ENCODE measurements around the gene HDAC7.
A peak's percentile ranks its signal among the peaks of the same experiment; 100 is the strongest.

Gene HDAC7

DNA sequence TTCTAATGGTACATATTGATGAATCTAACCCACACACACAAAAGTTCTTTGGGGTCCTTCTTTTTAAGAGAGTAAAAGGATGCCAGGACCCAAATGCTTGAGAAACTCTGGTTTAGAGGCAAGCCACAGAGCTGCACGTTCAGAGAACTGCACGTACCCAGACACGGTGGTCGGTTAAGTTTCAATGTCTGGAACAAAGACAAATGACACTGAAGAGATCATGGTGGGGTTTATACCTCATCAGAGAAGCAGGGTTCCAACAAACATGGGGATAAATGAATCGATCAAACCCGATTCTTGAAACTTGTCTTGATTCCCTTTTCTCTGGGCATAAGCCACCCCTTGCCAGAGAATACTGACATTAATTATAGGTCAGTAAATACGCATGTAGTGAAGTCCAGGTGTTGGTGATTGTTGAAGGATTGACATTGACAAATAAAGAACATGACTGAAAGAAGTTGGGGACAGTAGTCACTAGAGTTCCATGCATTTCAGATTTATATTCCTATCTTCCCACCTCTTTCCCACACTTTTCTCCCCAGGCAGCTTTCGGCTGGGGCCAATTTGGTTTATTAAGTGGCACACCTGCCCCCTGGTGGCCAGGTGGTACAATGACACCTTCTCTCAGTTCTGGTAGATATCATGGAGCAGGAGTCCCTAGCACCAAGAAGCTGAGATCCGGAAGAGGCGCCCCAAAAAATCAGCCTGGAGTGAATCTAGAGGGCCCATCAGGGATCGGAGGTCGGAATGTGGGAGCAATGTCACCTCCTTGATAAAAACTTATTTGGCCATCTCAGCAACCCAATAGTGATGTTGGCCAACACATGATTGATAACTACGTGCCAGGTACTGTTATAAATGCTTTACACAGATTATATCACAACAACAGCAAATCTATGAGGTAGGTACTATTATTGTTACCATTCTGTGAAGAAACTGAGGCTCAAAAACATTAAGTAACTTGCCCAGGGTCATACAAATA, 17.8 kb upstream of the HDAC7 start:
- TF ChIP-seq, protein P1, sequence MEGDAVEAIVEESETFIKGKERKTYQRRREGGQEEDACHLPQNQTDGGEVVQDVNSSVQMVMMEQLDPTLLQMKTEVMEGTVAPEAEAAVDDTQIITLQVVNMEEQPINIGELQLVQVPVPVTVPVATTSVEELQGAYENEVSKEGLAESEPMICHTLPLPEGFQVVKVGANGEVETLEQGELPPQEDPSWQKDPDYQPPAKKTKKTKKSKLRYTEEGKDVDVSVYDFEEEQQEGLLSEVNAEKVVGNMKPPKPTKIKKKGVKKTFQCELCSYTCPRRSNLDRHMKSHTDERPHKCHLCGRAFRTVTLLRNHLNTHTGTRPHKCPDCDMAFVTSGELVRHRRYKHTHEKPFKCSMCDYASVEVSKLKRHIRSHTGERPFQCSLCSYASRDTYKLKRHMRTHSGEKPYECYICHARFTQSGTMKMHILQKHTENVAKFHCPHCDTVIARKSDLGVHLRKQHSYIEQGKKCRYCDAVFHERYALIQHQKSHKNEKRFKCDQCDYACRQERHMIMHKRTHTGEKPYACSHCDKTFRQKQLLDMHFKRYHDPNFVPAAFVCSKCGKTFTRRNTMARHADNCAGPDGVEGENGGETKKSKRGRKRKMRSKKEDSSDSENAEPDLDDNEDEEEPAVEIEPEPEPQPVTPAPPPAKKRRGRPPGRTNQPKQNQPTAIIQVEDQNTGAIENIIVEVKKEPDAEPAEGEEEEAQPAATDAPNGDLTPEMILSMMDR (IDR thresholded peaks at IDR 0.05; ENCODE audit: insufficient read depth, low read length, poor library complexity, severe bottlenecking) = peak; percentile 72
- no peaks in the 10 kb centered on the region for H3K36me3 ChIP-seq (ENCODE audit: control insufficient read depth, insufficient read depth, low read length)
- no peak overlapping the region for H3K4me3 ChIP-seq (replicated peaks; ENCODE audit: low read depth, low read length)
- H3K27me3 ChIP-seq (replicated peaks; ENCODE audit: control insufficient read depth, insufficient read depth, low read length) = peaks cover 1% of the 10 kb centered on the region; the same call in 1 of the 2 replicates
- DNase-seq (ENCODE audit: extremely low read depth, insufficient read length) = no peak

DNA sequence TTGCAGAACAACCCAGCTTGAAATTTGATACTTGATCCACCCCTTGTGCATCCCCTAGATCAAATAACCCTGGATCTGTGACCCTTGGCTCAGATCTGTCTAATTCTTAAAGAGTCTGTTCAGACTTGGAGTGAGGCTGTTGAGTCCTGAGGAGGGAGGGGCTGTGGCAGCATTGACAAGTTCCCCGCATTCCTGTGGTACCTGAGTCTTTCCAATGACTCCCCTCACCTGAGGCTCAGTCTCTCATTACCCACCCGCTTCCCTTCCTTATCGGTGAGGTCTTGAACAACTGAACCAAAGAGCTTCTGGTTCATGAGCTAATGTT, 16.1 kb upstream of the HDAC7 start:
- TF ChIP-seq, protein P1 (IDR thresholded peaks at IDR 0.05; ENCODE audit: insufficient read depth, low read length, poor library complexity, severe bottlenecking) = no peak
- DNase-seq (ENCODE audit: extremely low read depth, insufficient read length) = no peak

DNA sequence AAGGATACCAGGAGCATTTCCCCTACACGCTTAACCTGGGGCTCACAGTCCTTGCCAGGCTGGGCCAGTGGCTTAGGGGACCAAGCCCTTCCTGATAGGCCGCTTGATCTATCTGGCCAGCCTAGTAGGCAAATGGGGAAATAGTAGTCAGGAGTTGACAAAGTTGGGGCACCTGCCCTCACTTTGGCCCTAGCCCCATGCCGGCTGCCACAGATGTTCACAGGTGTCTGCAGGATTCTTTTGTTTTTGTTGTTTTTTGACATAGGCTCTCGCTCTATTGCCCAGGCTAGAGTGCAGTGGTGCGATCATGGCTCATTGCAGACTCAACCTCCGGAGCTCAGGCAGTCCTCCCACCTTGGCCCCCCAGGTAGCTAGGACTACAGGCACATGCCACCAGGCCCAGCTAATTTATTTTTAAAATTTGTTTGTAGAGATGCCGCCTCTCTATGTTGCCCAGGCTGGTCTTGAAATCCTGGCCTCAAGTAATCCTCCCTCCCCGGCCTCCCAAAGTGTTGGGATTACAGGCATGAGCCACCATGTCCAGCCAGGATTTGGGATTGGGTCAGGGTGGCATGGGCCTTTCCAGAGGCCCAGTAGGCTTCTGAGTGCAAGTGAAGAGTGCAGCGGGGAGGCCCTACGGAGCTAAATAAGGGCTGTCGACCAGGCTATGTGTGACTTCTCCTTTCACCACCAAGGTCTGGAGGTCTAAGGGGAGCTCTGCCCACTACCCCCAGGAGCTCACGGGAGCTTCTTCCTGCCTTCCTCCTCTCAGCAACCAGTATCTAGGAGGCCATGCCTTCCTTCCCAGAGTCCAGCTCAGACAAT, 15.5 kb upstream of the HDAC7 start:
- DNase-seq (ENCODE audit: extremely low read depth, insufficient read length) = no peak
- Histone ChIP-seq H3K4me3 (replicated peaks; ENCODE audit: low read depth, low read length) (no peak overlapping the region), H3K36me3 (ENCODE audit: control insufficient read depth, insufficient read depth, low read length) (no peaks in the 10 kb centered on the region), H3K27me3 (replicated peaks; ENCODE audit: control insufficient read depth, insufficient read depth, low read length) (peaks cover 1% of the 10 kb centered on the region; the same call in 1 of the 2 replicates)
- TF ChIP-seq, protein P1 (IDR thresholded peaks at IDR 0.05; ENCODE audit: insufficient read depth, low read length, poor library complexity, severe bottlenecking) = no peak

More for the DNA sequence above, 16.1 kb upstream of the HDAC7 start:
- peaks cover 1% of the 10 kb centered on the region; the same call in 1 of the 2 replicates for H3K27me3 ChIP-seq (replicated peaks; ENCODE audit: control insufficient read depth, insufficient read depth, low read length)
- no peak overlapping the region for H3K4me3 ChIP-seq (replicated peaks; ENCODE audit: low read depth, low read length)
- H3K36me3 ChIP-seq (ENCODE audit: control insufficient read depth, insufficient read depth, low read length) = no peaks in the 10 kb centered on the region

DNA sequence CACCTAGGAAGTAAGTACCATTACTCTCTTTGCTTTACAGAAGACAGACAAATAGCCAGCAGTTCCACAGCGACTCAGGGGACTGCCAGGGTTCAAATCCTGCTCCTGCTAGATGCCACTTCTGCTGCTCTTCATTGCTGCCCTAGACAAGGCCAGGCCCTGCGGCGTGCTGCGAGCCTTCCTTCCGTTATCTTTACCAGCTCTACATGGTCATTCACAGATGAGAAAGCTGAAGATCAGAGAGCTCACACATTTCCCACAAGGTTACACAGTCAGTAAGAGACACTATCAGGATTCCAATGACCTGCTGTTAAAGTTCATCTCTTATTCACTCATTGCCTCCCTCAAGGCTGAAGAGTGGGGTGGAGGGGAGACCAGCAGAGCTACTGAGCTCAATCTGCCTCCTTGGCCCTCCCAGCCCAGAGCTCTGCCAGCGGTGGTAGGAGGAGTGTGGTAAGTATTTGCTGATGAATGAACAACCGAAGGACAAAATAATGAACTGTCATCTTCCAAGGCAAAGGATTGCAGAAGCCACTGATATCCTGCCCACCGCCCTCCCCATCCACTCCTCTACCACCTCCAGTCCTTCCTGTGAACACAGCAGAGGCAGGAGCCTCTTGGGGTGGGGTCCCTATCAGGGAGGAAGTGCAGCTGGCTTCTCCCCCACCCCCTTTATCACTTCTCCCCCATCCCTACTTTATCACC, 14.6 kb upstream of the HDAC7 start:
- TF ChIP-seq, protein P1 (IDR thresholded peaks at IDR 0.05; ENCODE audit: insufficient read depth, low read length, poor library complexity, severe bottlenecking) = no peak
- Histone ChIP-seq H3K4me3 (replicated peaks; ENCODE audit: low read depth, low read length) (no peak overlapping the region), H3K36me3 (ENCODE audit: control insufficient read depth, insufficient read depth, low read length) (no peaks in the 10 kb centered on the region), H3K27me3 (replicated peaks; ENCODE audit: control insufficient read depth, insufficient read depth, low read length) (no peaks in the 10 kb centered on the region; the same call in 1 of the 2 replicates)
- DNase-seq (ENCODE audit: extremely low read depth, insufficient read length) = no peak

DNA sequence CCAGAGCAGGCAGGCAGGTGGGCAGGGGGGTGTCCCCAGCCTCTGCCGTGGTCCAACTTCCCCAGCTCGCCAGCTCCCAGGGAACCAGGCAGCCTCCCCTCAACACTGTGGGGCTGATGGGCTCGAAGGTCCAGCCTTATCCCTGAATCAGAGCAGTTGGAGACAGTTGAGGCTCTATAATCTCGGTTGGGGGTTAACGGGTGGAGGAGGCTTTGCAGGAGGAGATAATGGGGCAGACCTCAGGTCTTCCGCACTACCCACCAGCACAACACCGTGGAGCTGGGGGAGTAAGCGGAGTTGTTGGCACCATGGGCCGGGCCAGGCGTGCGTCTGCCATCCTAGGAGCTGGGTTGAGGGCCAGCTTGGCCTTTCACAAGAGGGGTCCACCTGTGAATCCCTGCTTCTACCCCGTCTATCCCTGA, 13.9 kb upstream of the HDAC7 start:
- Histone ChIP-seq H3K36me3 (ENCODE audit: control insufficient read depth, insufficient read depth, low read length) (no peaks in the 10 kb centered on the region), H3K4me3 (replicated peaks; ENCODE audit: low read depth, low read length) (no peak overlapping the region), H3K27me3 (replicated peaks; ENCODE audit: control insufficient read depth, insufficient read depth, low read length) (no peaks in the 10 kb centered on the region)
- TF ChIP-seq, protein P1 (IDR thresholded peaks at IDR 0.05; ENCODE audit: insufficient read depth, low read length, poor library complexity, severe bottlenecking) = no peak
- no peak for DNase-seq (ENCODE audit: extremely low read depth, insufficient read length)
